ENCODE data around the gene CRY2.

Gene CRY2

DNA sequence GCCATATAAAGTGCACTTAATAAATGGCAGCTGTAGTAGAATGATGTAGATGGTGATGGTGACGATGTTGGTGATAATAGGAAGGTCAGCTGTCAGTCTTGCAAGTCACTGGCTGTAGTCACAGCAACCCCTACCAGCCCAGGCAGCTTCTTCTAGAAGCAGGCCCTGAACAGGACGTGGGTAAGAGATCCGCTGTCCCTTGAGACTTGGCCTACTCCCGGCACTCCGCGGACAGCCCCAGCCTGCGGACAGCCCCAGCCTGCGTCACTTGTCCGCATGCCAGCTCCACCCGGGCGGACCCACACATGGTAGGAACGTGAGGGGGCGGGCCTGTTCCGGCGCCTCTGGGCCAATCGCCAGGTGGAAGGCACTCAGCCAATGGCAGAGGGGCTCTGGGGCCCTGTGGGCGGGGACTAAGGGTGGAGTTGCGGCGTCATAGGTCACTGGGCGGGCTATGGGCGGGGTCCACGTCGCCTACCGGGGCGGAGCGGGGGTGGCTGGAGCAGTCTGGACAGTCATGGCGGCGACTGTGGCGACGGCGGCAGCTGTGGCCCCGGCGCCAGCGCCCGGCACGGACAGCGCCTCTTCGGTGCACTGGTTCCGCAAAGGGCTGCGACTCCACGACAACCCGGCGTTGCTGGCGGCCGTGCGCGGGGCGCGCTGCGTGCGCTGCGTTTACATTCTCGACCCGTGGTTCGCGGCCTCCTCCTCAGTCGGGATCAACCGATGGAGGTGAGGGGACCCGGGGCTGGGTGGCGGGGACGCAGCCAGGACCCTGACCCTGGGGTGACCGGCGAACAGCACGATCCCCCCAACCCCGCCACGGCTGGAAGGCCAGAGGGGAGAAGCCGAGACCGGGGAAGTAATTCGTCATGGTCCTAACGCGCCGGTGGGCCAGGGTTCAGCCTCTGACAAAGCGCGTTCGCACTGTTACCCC is at the start of gene CRY2:
Gene CRY2 (plus strand): TSS at position 502 of the 937 bp plus-strand sequence. CDS start 16 bp downstream, at position 518.
- in situ Hi-C loops (cut with MboI; ENCODE audit: low sequenced_read_pairs, unreplicated experiment), result no loop called here
- TF ChIP-seq, protein P1, sequence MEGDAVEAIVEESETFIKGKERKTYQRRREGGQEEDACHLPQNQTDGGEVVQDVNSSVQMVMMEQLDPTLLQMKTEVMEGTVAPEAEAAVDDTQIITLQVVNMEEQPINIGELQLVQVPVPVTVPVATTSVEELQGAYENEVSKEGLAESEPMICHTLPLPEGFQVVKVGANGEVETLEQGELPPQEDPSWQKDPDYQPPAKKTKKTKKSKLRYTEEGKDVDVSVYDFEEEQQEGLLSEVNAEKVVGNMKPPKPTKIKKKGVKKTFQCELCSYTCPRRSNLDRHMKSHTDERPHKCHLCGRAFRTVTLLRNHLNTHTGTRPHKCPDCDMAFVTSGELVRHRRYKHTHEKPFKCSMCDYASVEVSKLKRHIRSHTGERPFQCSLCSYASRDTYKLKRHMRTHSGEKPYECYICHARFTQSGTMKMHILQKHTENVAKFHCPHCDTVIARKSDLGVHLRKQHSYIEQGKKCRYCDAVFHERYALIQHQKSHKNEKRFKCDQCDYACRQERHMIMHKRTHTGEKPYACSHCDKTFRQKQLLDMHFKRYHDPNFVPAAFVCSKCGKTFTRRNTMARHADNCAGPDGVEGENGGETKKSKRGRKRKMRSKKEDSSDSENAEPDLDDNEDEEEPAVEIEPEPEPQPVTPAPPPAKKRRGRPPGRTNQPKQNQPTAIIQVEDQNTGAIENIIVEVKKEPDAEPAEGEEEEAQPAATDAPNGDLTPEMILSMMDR (IDR thresholded peaks at IDR 0.05; ENCODE audit: borderline replicate concordance, control extremely low read depth, extremely low read depth, insufficient read depth, missing control alignments), result no peak
- DNase-seq (ENCODE audit: low spot score), result peak; percentile 99

DNA sequence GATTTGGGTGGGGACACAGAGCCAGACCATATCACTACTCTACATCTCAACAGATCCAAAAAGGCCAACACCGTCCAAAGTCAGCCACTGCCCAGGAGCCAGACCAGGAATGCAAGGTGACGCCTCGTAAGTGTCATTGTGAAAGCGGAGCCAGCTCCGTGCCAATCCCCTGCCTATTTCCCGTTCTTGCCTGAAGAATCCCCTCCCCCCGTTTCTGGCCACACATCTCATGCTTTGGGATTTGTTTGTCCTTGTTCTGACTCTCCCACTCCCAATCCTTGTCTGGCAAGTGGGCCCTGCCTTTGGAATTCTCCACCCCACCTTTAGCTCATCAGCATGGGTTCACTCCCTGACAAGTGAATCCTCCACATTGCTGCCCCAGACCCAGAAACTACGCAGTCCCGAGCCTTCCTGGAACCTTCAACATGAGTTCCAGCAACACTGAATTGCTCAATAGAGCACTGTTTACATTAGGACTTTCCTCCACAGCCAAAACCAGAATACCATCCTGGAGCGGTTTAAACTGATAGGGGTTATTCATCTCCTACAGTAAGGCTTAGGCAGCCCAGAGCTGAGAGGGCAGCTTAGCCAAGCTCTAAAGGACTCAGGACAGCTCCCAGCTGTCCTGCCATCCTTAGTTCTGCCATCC is 48.4 kb upstream of the CRY2 start:
- TF ChIP-seq, protein P1 (IDR thresholded peaks at IDR 0.05; ENCODE audit: borderline replicate concordance, control extremely low read depth, extremely low read depth, insufficient read depth, missing control alignments), result no peak
- in situ Hi-C loops (cut with MboI; ENCODE audit: low sequenced_read_pairs, unreplicated experiment), result no loop called here
- no peak for DNase-seq (ENCODE audit: low spot score)

GRCh38 chr11:45799562-45799961 is 47.7 kb upstream of the CRY2 start:
- in situ Hi-C loops (cut with MboI; ENCODE audit: low sequenced_read_pairs, unreplicated experiment), result no loop called here
- DNase-seq (ENCODE audit: low spot score), result no peak
- TF ChIP-seq, protein P1 (IDR thresholded peaks at IDR 0.05; ENCODE audit: borderline replicate concordance, control extremely low read depth, extremely low read depth, insufficient read depth, missing control alignments), result no peak

- DNase-seq (ENCODE audit: low spot score), result no peak
- in situ Hi-C loops (cut with MboI; ENCODE audit: low sequenced_read_pairs, unreplicated experiment), result no loop called here
- TF ChIP-seq, protein P1 (IDR thresholded peaks at IDR 0.05; ENCODE audit: borderline replicate concordance, control extremely low read depth, extremely low read depth, insufficient read depth, missing control alignments), result no peak
These were observed 47.0 kb upstream of the CRY2 start for GRCh38 chr11:45800261-45800660.

GRCh38 chr11:45801723-45802315 is 45.5 kb upstream of the CRY2 start:
- TF ChIP-seq, protein P1 (IDR thresholded peaks at IDR 0.05; ENCODE audit: borderline replicate concordance, control extremely low read depth, extremely low read depth, insufficient read depth, missing control alignments), result no peak
- in situ Hi-C loops (cut with MboI; ENCODE audit: low sequenced_read_pairs, unreplicated experiment), result no loop called here
- no peak for DNase-seq (ENCODE audit: low spot score)

GRCh38 chr11:45802531-45803317 is 44.6 kb upstream of the CRY2 start:
- in situ Hi-C loops (cut with MboI; ENCODE audit: low sequenced_read_pairs, unreplicated experiment), result no loop called here
- DNase-seq (ENCODE audit: low spot score), result no peak
- TF ChIP-seq, protein P1 (IDR thresholded peaks at IDR 0.05; ENCODE audit: borderline replicate concordance, control extremely low read depth, extremely low read depth, insufficient read depth, missing control alignments), result no peak

All from GM13976 (cell line).